ENCODE measurements around the gene COX5B.

The COX5B gene

GRCh38 chr2:97656129-97656755 is 10.4 kb downstream of the COX5B start:
- TF ChIP-seq EZH2phosphoT487 (IDR thresholded peaks at IDR 0.05; ENCODE audit: borderline replicate concordance): no peak
- no peak for TF ChIP-seq CTCF (conservative IDR thresholded peaks at IDR 0.05; ENCODE audit: low read length)
- H3K4me1 ChIP-seq (ENCODE audit: insufficient read depth, low read length, poor library complexity, severe bottlenecking): peaks cover 9% of the 10 kb centered on the region

GRCh38 chr2:97656905-97657587 is 11.2 kb downstream of the COX5B start:
- Histone ChIP-seq H3K9me3 (ENCODE audit: insufficient read depth, low read depth, low read length) (no peaks in the 10 kb centered on the region), H3K79me2 (ENCODE audit: insufficient read depth, low read length) (peaks cover 25% of the 10 kb centered on the region)

More at GRCh38 chr2:97656129-97656755, 10.4 kb downstream of the COX5B start:
- Histone ChIP-seq H3K4me3 (ENCODE audit: low read length, poor library complexity, severe bottlenecking) (no peak overlapping the region), H3K36me3 (ENCODE audit: insufficient read depth, low read length) (peaks cover 18% of the 10 kb centered on the region; the same call in 1 of the 2 replicates), H3K9me3 (ENCODE audit: insufficient read depth, low read depth, low read length) (no peaks in the 10 kb centered on the region), H3K27me3 (ENCODE audit: insufficient read depth, low read length, poor library complexity, severe bottlenecking) (no peaks in the 10 kb centered on the region), H3K79me2 (ENCODE audit: insufficient read depth, low read length) (peaks cover 17% of the 10 kb centered on the region; the same call in 1 of the 2 replicates), H4K20me1 (ENCODE audit: insufficient read depth, low read length, poor library complexity, severe bottlenecking) (peaks cover 2% of the 10 kb centered on the region), H3K4me2 (ENCODE audit: low read depth, low read length, poor library complexity, severe bottlenecking) (no peak overlapping the region), H2AFZ (ENCODE audit: low read length) (no peak overlapping the region), H3F3A (ENCODE audit: low read depth) (no peaks in the 10 kb centered on the region), H3K9ac (ENCODE audit: low read depth, low read length, poor library complexity, severe bottlenecking) (no peak overlapping the region), H3K9me2 (replicated peaks; ENCODE audit: low read depth, low read length) (no peaks in the 10 kb centered on the region)

GRCh38 chr2:97657986-97658690 is 12.3 kb downstream of the COX5B start:
- H2AFZ ChIP-seq (ENCODE audit: low read length): no peak overlapping the region
- H3K9me3 ChIP-seq (ENCODE audit: insufficient read depth, low read depth, low read length): no peaks in the 10 kb centered on the region
- no peaks in the 10 kb centered on the region for H3F3A ChIP-seq (ENCODE audit: low read depth)
- H3K4me2 ChIP-seq (ENCODE audit: low read depth, low read length, poor library complexity, severe bottlenecking): no peak overlapping the region
- no peak overlapping the region for H3K4me3 ChIP-seq (ENCODE audit: low read length, poor library complexity, severe bottlenecking)
- peaks cover 36% of the 10 kb centered on the region for H3K79me2 ChIP-seq (ENCODE audit: insufficient read depth, low read length)
- H3K4me1 ChIP-seq (ENCODE audit: insufficient read depth, low read length, poor library complexity, severe bottlenecking): peaks cover 22% of the 10 kb centered on the region
- TF ChIP-seq CTCF (conservative IDR thresholded peaks at IDR 0.05; ENCODE audit: low read length) (no peak), EZH2phosphoT487 (IDR thresholded peaks at IDR 0.05; ENCODE audit: borderline replicate concordance) (no peak)
- peaks cover 18% of the 10 kb centered on the region; the same call in 1 of the 2 replicates for H3K36me3 ChIP-seq (ENCODE audit: insufficient read depth, low read length)
- peaks cover 18% of the 10 kb centered on the region for H4K20me1 ChIP-seq (ENCODE audit: insufficient read depth, low read length, poor library complexity, severe bottlenecking)
- H3K9me2 ChIP-seq (replicated peaks; ENCODE audit: low read depth, low read length): no peaks in the 10 kb centered on the region
- no peak overlapping the region for H3K9ac ChIP-seq (ENCODE audit: low read depth, low read length, poor library complexity, severe bottlenecking)
- H3K27me3 ChIP-seq (ENCODE audit: insufficient read depth, low read length, poor library complexity, severe bottlenecking): no peaks in the 10 kb centered on the region

More at GRCh38 chr2:97656905-97657587, 11.2 kb downstream of the COX5B start:
- peaks cover 10% of the 10 kb centered on the region for H4K20me1 ChIP-seq (ENCODE audit: insufficient read depth, low read length, poor library complexity, severe bottlenecking)
- peaks cover 17% of the 10 kb centered on the region for H3K4me1 ChIP-seq (ENCODE audit: insufficient read depth, low read length, poor library complexity, severe bottlenecking)
- no peak for TF ChIP-seq EZH2phosphoT487 (IDR thresholded peaks at IDR 0.05; ENCODE audit: borderline replicate concordance)
- TF ChIP-seq CTCF (conservative IDR thresholded peaks at IDR 0.05; ENCODE audit: low read length): no peak
- H2AFZ ChIP-seq (ENCODE audit: low read length): no peak overlapping the region
- peaks cover 18% of the 10 kb centered on the region; the same call in 1 of the 2 replicates for H3K36me3 ChIP-seq (ENCODE audit: insufficient read depth, low read length)
- H3K4me2 ChIP-seq (ENCODE audit: low read depth, low read length, poor library complexity, severe bottlenecking): no peak overlapping the region
- H3F3A ChIP-seq (ENCODE audit: low read depth): no peaks in the 10 kb centered on the region
- H3K4me3 ChIP-seq (ENCODE audit: low read length, poor library complexity, severe bottlenecking): no peak overlapping the region
- no peaks in the 10 kb centered on the region for H3K27me3 ChIP-seq (ENCODE audit: insufficient read depth, low read length, poor library complexity, severe bottlenecking)
- no peak overlapping the region for H3K9ac ChIP-seq (ENCODE audit: low read depth, low read length, poor library complexity, severe bottlenecking)
- no peaks in the 10 kb centered on the region for H3K9me2 ChIP-seq (replicated peaks; ENCODE audit: low read depth, low read length)

Measured in Loucy (cell line).